OCI-LY7 (cell line): ENCODE results near the gene SEPTIN12. TPM values are rescaled to one million over a fixed set of nuclear protein-coding genes. Genes with fewer than 3 reads are reported as not detected.

ENCODE experiments used
- BruUV-seq: library from RNA; stranded (reverse); fragments of 400-500 nt; replicated peaks from 2 replicates; lab custom pipeline; 2021; lab: Mats Ljungman, UMichigan
- CTCF ChIA-PET: fragments of 300-600 bp; sonication (Branson Sonifier 250); formaldehyde crosslinking; loops from one replicate; lab custom pipeline; 2022; ENCODE audit warnings: antibody characterized with exemption; ENCODE audit not compliant: unreplicated experiment; lab: Charles Lee
- POLR2A ChIA-PET: fragments of 300-600 bp; sonication (Branson Sonifier 250); formaldehyde crosslinking; loops from one replicate; lab custom pipeline; 2022; ENCODE audit warnings: antibody characterized with exemption; lab: Charles Lee
- DNase-seq: peaks from one replicate; pipeline ENCODE4 v3.0.0-alpha.2; 2015; ENCODE audit warnings: low spot score
- H2AFZ ChIP-seq: fragments of 200-600 bp; sonication (generic), shearing (Covaris generic); 2 replicates; pipeline ENCODE4 v1.6.1; 2014; ENCODE audit warnings: mild to moderate bottlenecking, antibody characterized with exemption, low read length, moderate library complexity
- H3K27ac ChIP-seq: fragments of 200-600 bp; sonication (generic); 2 replicates; pipeline ENCODE4 v1.5.1; 2014; ENCODE audit warnings: mixed run types, low read depth, mild to moderate bottlenecking, moderate library complexity, low read length, inconsistent platforms; ENCODE audit not compliant: poor library complexity, severe bottlenecking
- H3K36me3 ChIP-seq: fragments of 200-600 bp; sonication (generic); 2 replicates; pipeline ENCODE4 v1.6.1; 2014; ENCODE audit warnings: mild to moderate bottlenecking, antibody characterized with exemption, low read length, moderate library complexity, mixed read lengths; ENCODE audit not compliant: insufficient read depth
- H3K4me1 ChIP-seq: fragments of 200-600 bp; sonication (generic); 2 replicates; pipeline ENCODE4 v1.5.1; 2014; ENCODE audit warnings: mild to moderate bottlenecking, low read length; ENCODE audit not compliant: insufficient read depth, poor library complexity, severe bottlenecking
- H3K4me2 ChIP-seq: fragments of 200-600 bp; sonication (generic); 2 replicates; pipeline ENCODE4 v1.6.1; 2014; ENCODE audit warnings: mild to moderate bottlenecking, low read length
- H3K4me3 ChIP-seq: fragments of 200-600 bp; sonication (generic); 2 replicates; pipeline ENCODE4 v1.5.1; 2014; ENCODE audit warnings: mild to moderate bottlenecking, low read depth, low read length; ENCODE audit not compliant: poor library complexity, severe bottlenecking
- H3K79me2 ChIP-seq: fragments of 200-600 bp; sonication (generic); 2 replicates; pipeline ENCODE4 v1.6.1; 2016; ENCODE audit warnings: low read depth, mild to moderate bottlenecking, low read length, moderate library complexity, mixed read lengths; ENCODE audit not compliant: insufficient read depth
- H3K9me2 ChIP-seq: fragments of 200-600 bp; sonication (generic); 2 replicates; pipeline ENCODE4 v1.6.1; 2016; ENCODE audit warnings: mild to moderate bottlenecking, low read length, mixed read lengths; ENCODE audit not compliant: insufficient read depth
- H3K9me3 ChIP-seq: fragments of 200-600 bp; sonication (generic); 2 replicates; pipeline ENCODE4 v1.6.1; 2014; ENCODE audit warnings: mild to moderate bottlenecking, mixed run types, low read length, mixed read lengths
- H4K20me1 ChIP-seq: fragments of 200-600 bp; sonication (generic); 2 replicates; pipeline ENCODE4 v1.6.1; 2014; ENCODE audit warnings: mild to moderate bottlenecking, antibody characterized with exemption, low read length, moderate library complexity, mixed read lengths; ENCODE audit not compliant: insufficient read depth
- CTCF ChIP-seq: fragments of 200-600 bp; sonication (generic); conservative IDR thresholded peaks from 2 replicates; pipeline ENCODE4 v1.5.1; 2014; ENCODE audit warnings: mild to moderate bottlenecking, antibody characterized with exemption, low read length, moderate library complexity, mixed read lengths
- EZH2phosphoT487 ChIP-seq: fragments of 200-600 bp; sonication (generic); IDR thresholded peaks from 2 replicates; pipeline ENCODE4 v1.6.1; 2018; ENCODE audit warnings: low read depth, borderline replicate concordance, mild to moderate bottlenecking, mixed run types, antibody characterized with exemption, low read length, moderate library complexity, mixed read lengths
- intact Hi-C: fragments of 100-400 bp; cut with micrococcal nuclease; formaldehyde crosslinking; loops from one replicate; pipeline ENCODE4 v1.10.0; 2022; ENCODE audit not compliant: unreplicated experiment
- total RNA-seq, 2 experiments: library from RNA; depleted of rRNA in 1 of 2; stranded (reverse); fragments of >200 nt in 1 of 2; shearing (Covaris generic) in 1 of 2; gene quantifications; 2 replicates each; pipeline ENCODE4 v1.2.3, GENCODE V29; 2014 to 2022

Gene SEPTIN12
- total RNA-seq, 2 experiments from 2014 or later: not detected

- TF ChIP-seq CTCF (no peak), EZH2phosphoT487 (no peak)
- ChIA-PET POLR2A (no interaction called here), CTCF (no interaction called here)
- intact Hi-C loops: no loop called here
- no peak overlapping the region for H2AFZ ChIP-seq
- no peak overlapping the region for H3K27ac ChIP-seq
- H3K9me3 ChIP-seq: no peaks in the 10 kb centered on the region
- H3K4me2 ChIP-seq: no peak overlapping the region
- H3K4me3 ChIP-seq: no peak overlapping the region
- no TSS peak for BruUV-seq
- H3K4me1 ChIP-seq: peaks cover 26% of the 10 kb centered on the region
- no peaks in the 10 kb centered on the region for H3K79me2 ChIP-seq
- DNase-seq: no peak
- no peaks in the 10 kb centered on the region for H3K9me2 ChIP-seq
- no peaks in the 10 kb centered on the region for H4K20me1 ChIP-seq
- H3K36me3 ChIP-seq: peaks cover 50% of the 10 kb centered on the region
Observed at GRCh38 chr16:4805231-4805630, 17.1 kb upstream of the SEPTIN12 start.

GRCh38 chr16:4803898-4804762 is 16.0 kb upstream of the SEPTIN12 start:
- BruUV-seq: no TSS peak
- H2AFZ ChIP-seq: no peak overlapping the region
- TF ChIP-seq CTCF (no peak), EZH2phosphoT487 (no peak)
- no peak overlapping the region for H3K27ac ChIP-seq
- peaks cover 26% of the 10 kb centered on the region for H3K4me1 ChIP-seq
- H3K79me2 ChIP-seq: no peaks in the 10 kb centered on the region
- no peaks in the 10 kb centered on the region for H4K20me1 ChIP-seq
- no peak overlapping the region for H3K4me3 ChIP-seq
- no peaks in the 10 kb centered on the region for H3K9me2 ChIP-seq
- H3K36me3 ChIP-seq: peaks cover 40% of the 10 kb centered on the region
- no peaks in the 10 kb centered on the region for H3K9me3 ChIP-seq
- POLR2A ChIA-PET: no interaction called here
- intact Hi-C loops: loop anchor here (2.0 kb wide), 2 partner anchors 43 to 69 kb away; partner anchors contain the start of genes ANKS3, DNAAF8, GLYR1 and UBN1
- no peak overlapping the region for H3K4me2 ChIP-seq
- CTCF ChIA-PET: interaction anchor here (1.2 kb wide), 1 partner anchor 69 kb away, joined by 3 read pairs; the partner anchor contains the start of gene DNAAF8
- no peak for DNase-seq
